Putamen (tissue), 1 donor: ENCODE data around the gene KDM6B.

Experiments used
- DNase-seq: peaks from one replicate; pipeline ENCODE4 v3.0.0-alpha.2; 2016; ENCODE audit warnings: low spot score

KDM6B gene

DNA sequence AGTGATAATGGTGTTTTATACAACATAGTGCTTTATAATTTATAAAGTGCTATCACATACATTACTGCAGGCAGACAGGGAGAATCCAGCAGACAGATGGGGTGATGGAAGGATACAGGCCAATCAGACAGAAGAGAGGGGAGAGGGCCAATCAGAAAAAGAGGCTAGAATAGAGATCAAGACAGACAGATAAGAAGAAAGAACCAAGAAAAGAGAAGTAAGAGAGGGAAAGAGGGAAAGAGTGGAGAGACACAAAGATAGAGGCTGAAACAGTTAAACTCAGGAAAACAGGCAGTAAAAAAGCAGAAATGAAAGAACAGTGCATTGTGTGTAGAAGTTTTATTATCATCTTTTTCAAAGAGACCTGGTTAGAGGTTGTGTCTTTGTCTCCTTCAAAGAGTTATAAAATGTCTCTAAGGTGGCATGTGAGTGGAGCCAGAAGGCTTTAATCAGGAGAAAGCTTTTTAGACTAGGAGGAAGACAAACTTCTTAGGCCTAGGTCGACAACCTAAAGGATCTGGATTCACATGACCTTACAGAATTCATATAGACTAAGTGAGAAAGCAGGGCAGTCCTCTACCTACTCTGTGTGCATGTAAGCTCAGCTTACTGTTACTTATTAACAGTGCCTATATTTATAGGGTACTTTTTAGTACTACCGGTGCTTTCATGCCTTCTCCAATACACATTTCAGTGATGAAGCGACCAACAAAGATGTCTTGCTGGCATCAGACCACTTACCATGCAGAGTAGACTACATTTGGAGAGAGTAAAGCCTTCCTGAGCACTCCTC lies 46.3 kb downstream of the KDM6B start:
- DNase-seq, result no peak

DNA sequence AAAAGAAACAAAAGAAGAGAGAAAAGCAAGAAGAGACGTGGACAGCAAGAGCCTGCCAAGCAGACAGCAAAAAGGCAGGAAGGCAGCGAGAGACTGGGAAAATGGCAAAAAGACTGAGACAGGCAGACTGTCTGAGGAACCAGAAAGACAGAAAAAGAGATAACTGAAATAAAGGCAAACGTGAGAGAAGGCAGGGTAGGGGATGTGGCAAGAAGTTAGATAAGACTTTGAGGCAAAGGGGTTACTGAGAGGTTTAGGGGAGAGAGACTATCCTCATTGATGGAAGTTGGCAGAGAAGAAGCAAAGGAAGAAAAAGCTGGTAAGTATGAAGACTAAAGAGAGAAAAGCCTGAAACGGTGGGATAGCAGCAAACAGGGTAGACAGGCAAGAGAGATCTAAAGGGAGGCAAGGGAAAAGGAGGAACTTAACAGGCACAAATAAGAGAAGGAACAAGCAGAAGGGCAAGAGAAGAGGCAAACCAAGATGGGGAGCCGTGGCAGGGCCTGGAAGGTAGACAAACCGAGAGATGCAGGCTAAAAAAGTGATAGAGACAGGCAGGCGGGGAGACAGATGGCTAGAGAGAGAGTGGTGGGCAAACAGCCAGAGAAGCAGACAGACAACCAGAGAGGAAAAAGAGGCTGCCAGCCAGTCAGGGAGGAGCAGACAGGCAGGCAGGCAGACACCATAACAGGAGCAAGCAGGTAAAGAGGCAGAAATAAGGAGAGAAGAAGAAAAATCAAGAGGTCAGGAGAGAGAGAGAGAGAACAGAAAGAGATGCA lies 47.4 kb downstream of the KDM6B start:
- no peak for DNase-seq

DNA sequence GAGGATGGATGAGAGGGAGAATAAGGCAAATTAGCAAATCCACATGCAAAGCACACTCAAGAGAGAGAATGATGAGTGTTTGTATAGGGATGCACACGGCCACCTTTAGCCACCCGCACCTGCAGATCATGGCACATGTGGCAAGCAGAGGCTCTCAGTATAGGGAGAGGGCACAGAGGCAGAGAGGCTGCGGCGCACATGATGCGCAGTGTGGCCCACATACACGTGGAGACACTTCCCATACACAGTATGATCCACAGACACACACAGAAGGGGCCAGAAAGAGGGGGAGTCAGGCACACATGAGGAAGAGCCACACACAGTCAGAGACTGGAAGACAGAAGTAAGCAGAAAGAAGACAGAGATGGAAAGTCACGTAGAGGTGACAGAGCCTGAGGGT lies 48.1 kb downstream of the KDM6B start:
- DNase-seq, result no peak

DNA sequence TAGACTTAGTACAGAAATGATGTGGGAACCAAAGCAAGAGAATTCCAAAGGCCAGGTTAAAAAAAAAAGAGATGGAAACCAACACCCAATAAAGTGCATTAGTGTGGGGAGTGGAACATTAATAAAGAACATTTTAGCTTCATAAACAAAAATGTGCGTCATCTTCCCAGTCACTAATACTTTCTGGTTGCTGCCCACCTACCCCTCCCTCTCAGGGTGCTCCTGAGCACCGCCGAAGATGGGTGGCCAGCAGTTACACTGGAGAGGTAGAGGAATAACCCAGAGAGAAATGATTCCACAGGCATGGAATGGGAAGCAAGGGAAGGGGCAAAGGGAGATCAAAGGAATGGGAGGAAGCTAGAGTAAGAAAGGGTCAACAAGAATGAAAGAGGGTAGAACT lies 48.6 kb downstream of the KDM6B start:
- DNase-seq, result no peak
